NB4 (cell line): ENCODE results near the gene FRY.

Experiments
- CTCF ChIP-seq: IDR thresholded peaks from one replicate; pipeline ENCODE4 v1.5.1; 2012; ENCODE audit warnings: low read depth, low read length
- MAX ChIP-seq: IDR thresholded peaks from 2 replicates; pipeline ENCODE4 v1.6.1; 2011; ENCODE audit warnings: low read depth, low read length
- MYC ChIP-seq: IDR thresholded peaks from 2 replicates; pipeline ENCODE4 v1.6.1; 2011; ENCODE audit warnings: low read depth, low read length
- POLR2A ChIP-seq: IDR thresholded peaks from 2 replicates; pipeline ENCODE4 v1.6.1; 2011; ENCODE audit warnings: mild to moderate bottlenecking; ENCODE audit not compliant: insufficient read length; ENCODE audit errors: extremely low read depth

DNA sequence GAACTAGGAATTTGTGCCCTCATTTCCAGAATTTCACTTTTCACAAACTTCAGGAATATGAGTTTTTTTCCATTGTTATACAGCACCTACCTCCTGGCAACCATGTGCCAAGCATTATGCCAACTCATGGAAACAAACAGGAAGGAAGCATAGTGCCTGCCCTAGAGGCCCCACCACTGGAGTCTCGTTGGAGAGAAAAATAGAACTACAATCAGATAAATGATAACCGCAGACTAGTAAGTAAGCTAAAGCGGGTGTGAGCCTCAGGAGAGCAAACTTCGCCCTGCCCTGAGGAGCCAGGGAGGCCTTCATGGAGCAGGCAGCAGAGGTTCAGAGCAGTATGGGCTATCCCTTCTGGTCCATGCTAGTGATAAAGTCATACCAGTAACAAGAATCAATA lies 75.9 kb downstream of the FRY start:
- TF ChIP-seq CTCF (no peak), POLR2A (no peak), MAX (peak; percentile 81; the same call in 1 of the 2 replicates), MYC (peak; percentile 57)
